Esophagus squamous epithelium (tissue), 5 donors: ENCODE data around the gene COX7A1. TPM values are rescaled to one million over a fixed set of nuclear protein-coding genes. Genes with fewer than 3 reads are reported as not detected.

Experiments
- DNase-seq: peaks from one replicate; lab custom pipeline; 2025; lab: John Stamatoyannopoulos, UW
- H3K27ac ChIP-seq, 4 donors: fragments of 200-600 bp; sonication (generic); one replicate each; pipeline ENCODE4 v1.5.1; 2016 to 2019; ENCODE audit warnings: mild to moderate bottlenecking in 1 of 4
- H3K27me3 ChIP-seq, 4 donors: fragments of 200-600 bp; sonication (generic); 1 replicate in 3 of 4; 2 replicates in 1 of 4; pipeline versions ENCODE4 v1.5.1 to v1.6.0; 2017 to 2021; ENCODE audit warnings: antibody characterized with exemption in 1 of 4
- H3K36me3 ChIP-seq, 3 donors: fragments of 200-600 bp; sonication (generic); one replicate each; pipeline ENCODE4 v1.5.1; 2016 to 2019
- H3K4me1 ChIP-seq, 3 donors: fragments of 200-600 bp; sonication (generic); one replicate each; pipeline ENCODE4 v1.5.1; 2017 to 2019
- H3K4me3 ChIP-seq, 4 donors: fragments of 200-600 bp; sonication (generic); 1 replicate in 3 of 4; 2 replicates in 1 of 4; pipeline ENCODE4 v1.5.1; 2016 to 2019; ENCODE audit warnings: mild to moderate bottlenecking in 2 of 4, moderate library complexity in 1 of 4
- H3K9me3 ChIP-seq, 3 donors: fragments of 200-600 bp; sonication (generic); one replicate each; pipeline ENCODE4 v1.5.1; 2016 to 2019
- POLR2A ChIP-seq, 4 donors: fragments of 450-650 bp; IDR thresholded peaks; one replicate each; pipeline ENCODE4 v1.6.1; 2017; ENCODE audit warnings: antibody characterized with exemption in 4 of 4, mild to moderate bottlenecking in 4 of 4, moderate library complexity in 3 of 4
- WGBS, 2 donors: methylation state at CpG; one replicate each; pipeline ENCODE4 v1.1.5; 2018; 5-methylcytosine and 5-hydroxymethylcytosine counted together
- intact Hi-C: fragments of 100-400 bp; cut with DNase I; formaldehyde crosslinking; loops from one replicate; pipeline ENCODE4 v1.15.0; 2022
- total RNA-seq, 4 donors: library from RNA; depleted of rRNA; stranded (reverse); fragments of >200 nt; gene quantifications; one replicate each; pipeline ENCODE4 v1.1.0, GENCODE V29; 2016
- TF ChIP-seq, protein P1 (sequence below), 6 experiments: fragments of 450-650 bp in 4 of 6; fragments of 200-600 bp in 2 of 6; sonication (generic) in 2 of 6; IDR thresholded peaks; one replicate each; pipeline ENCODE4 v1.5.1; 2016 to 2019; ENCODE audit warnings: antibody characterized with exemption in 6 of 6, mild to moderate bottlenecking in 4 of 6, moderate library complexity in 4 of 6
- donor health status: DM: yes; HTN: yes; CAD: no.

The COX7A1 gene
- total RNA-seq, 4 donors from 2014 or later: 2.0 to 15.8 (median 3.1) TPM

GRCh38 chr19:36163813-36164212 is 11.6 kb upstream of the COX7A1 start:
- 91 to 93% methylated on average over 6 to 10 of the region's 12 CpGs for WGBS, 2 donors
- intact Hi-C loops: no loop called here
- H3K9me3 ChIP-seq: no peaks in the 10 kb centered on the region
- peaks cover 0 to 28% (median 5%) of the 10 kb centered on the region in 3 donors for H3K4me1 ChIP-seq
- H3K27me3 ChIP-seq: no peaks in the 10 kb centered on the region
- no peak overlapping the region for H3K27ac ChIP-seq
- DNase-seq: no peak
- H3K4me3 ChIP-seq: no peak overlapping the region
- H3K36me3 ChIP-seq: peaks cover 0 to 53% (median 0%) of the 10 kb centered on the region in 3 donors
- no peak for TF ChIP-seq POLR2A (IDR thresholded peaks at IDR 0.05)
- TF ChIP-seq, protein P1, sequence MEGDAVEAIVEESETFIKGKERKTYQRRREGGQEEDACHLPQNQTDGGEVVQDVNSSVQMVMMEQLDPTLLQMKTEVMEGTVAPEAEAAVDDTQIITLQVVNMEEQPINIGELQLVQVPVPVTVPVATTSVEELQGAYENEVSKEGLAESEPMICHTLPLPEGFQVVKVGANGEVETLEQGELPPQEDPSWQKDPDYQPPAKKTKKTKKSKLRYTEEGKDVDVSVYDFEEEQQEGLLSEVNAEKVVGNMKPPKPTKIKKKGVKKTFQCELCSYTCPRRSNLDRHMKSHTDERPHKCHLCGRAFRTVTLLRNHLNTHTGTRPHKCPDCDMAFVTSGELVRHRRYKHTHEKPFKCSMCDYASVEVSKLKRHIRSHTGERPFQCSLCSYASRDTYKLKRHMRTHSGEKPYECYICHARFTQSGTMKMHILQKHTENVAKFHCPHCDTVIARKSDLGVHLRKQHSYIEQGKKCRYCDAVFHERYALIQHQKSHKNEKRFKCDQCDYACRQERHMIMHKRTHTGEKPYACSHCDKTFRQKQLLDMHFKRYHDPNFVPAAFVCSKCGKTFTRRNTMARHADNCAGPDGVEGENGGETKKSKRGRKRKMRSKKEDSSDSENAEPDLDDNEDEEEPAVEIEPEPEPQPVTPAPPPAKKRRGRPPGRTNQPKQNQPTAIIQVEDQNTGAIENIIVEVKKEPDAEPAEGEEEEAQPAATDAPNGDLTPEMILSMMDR (IDR thresholded peaks at IDR 0.05): no peak

- peak in 1 of 4 donors; percentile 20 for TF ChIP-seq POLR2A (IDR thresholded peaks at IDR 0.05)
- TF ChIP-seq, protein P1 (IDR thresholded peaks at IDR 0.05): no peak
- no peak overlapping the region for H3K4me3 ChIP-seq
- peak overlapping the region; percentile 60 to 95 (median 79) for H3K27ac ChIP-seq
- H3K9me3 ChIP-seq: no peaks in the 10 kb centered on the region
- no peaks in the 10 kb centered on the region for H3K27me3 ChIP-seq
- 36 to 86% methylated on average over 1 to 7 of the region's 7 CpGs for WGBS, 2 donors
- peaks cover 0 to 36% (median 0%) of the 10 kb centered on the region in 3 donors for H3K36me3 ChIP-seq
- H3K4me1 ChIP-seq: peaks cover 0 to 33% (median 2%) of the 10 kb centered on the region in 3 donors
- intact Hi-C loops: no loop called here
- no peak for DNase-seq
Measured at GRCh38 chr19:36160821-36161596, 8.8 kb upstream of the COX7A1 start.

- peaks cover 11 to 83% (median 29%) of the 10 kb centered on the region in 3 donors for H3K4me1 ChIP-seq
- H3K27me3 ChIP-seq: no peaks in the 10 kb centered on the region
- peak overlapping the region in 1 of 4 donors; percentile 72 for H3K4me3 ChIP-seq
- peaks cover 15 to 43% (median 19%) of the 10 kb centered on the region in 3 donors for H3K36me3 ChIP-seq
- peak overlapping the region; percentile 87 to 98 (median 92) for H3K27ac ChIP-seq
- DNase-seq: no peak
- intact Hi-C loops: no loop called here
- TF ChIP-seq, protein P1 (IDR thresholded peaks at IDR 0.05): no peak
- TF ChIP-seq POLR2A (IDR thresholded peaks at IDR 0.05): no peak
- 94 to 95% methylated on average over 10 of the region's 10 CpGs for WGBS, 2 donors
- no peaks in the 10 kb centered on the region for H3K9me3 ChIP-seq
Measured at GRCh38 chr19:36153126-36153525, 879 bp upstream of the COX7A1 start.

DNA sequence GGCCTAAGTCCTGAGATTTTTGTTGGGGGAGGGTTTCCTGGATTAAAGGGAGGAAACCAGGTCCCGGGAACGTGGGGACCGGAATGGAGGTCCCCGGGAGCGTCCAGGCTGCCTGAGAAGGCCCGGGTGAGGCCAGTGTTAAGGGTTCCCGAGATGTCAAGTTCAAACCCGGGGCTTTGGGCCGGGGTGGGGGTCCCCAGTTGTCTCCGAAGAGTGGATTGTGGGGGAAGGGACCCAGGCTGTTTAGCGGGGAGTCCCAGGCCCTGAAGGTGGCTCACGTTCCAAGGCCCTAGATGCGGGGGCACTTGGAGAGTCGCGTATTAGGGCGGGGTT is 262 bp downstream of the COX7A1 start:
- H3K27ac ChIP-seq: peak overlapping the region; percentile 87 to 98 (median 92)
- intact Hi-C loops: no loop called here
- no peak for TF ChIP-seq POLR2A (IDR thresholded peaks at IDR 0.05)
- TF ChIP-seq, protein P1 (IDR thresholded peaks at IDR 0.05): no peak
- 20 to 59% methylated on average over 1 to 15 of the region's 16 CpGs for WGBS, 2 donors
- no peaks in the 10 kb centered on the region for H3K27me3 ChIP-seq
- H3K9me3 ChIP-seq: no peaks in the 10 kb centered on the region
- peaks cover 15 to 55% (median 30%) of the 10 kb centered on the region in 3 donors for H3K36me3 ChIP-seq
- peak overlapping the region; percentile 37 to 72 (median 51) for H3K4me3 ChIP-seq
- peaks cover 11 to 83% (median 29%) of the 10 kb centered on the region in 3 donors for H3K4me1 ChIP-seq
- DNase-seq: no peak
